ENCODE measurements around the gene SLC25A47. TPM values are rescaled to one million over a fixed set of nuclear protein-coding genes. Genes with fewer than 3 reads are reported as not detected.

Gene SLC25A47
- total RNA-seq, 2 experiments from 2014 or later, result not detected

DNA sequence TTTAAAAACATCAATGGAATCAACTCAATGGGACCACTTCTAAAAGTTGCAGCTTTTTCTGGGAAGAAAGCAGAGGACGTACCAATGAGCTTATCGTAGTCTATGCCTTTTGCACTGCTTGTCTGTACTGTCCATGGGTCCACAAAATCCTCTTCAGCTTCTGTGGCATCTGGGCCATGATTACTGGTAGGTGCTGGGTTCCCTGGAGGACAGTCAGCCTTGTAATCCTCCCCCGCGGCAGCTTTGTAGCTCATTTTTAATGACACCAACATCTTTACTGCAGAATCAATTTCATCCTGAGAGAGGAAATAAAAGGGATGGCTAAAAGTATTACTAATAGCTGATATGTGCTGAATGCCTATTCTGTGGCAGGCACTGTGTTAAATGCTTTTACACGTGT is 38.5 kb downstream of the SLC25A47 start:
- ChIA-PET POLR2A (interaction anchor here (1.1 kb wide), 1 partner anchor 13 kb away, joined by 4 read pairs; a partner anchor contains a TSS), CTCF (interaction anchor here (1.2 to 1.4 kb wide), 2 partner anchors 9 to 76 kb away, joined by 3 read pairs; no protein-coding TSS in a partner anchor)

GRCh38 chr14:100362311-100362927 is 39.3 kb downstream of the SLC25A47 start:
- CTCF ChIA-PET, result interaction anchor here (1.2 kb wide), 1 partner anchor 10 kb away, joined by 3 read pairs; no protein-coding TSS in a partner anchor
- POLR2A ChIA-PET, result interaction anchor here (1.1 kb wide), 1 partner anchor 12 kb away, joined by 4 read pairs; a partner anchor contains a TSS

GRCh38 chr14:100363053-100363452 is 39.9 kb downstream of the SLC25A47 start:
- ChIA-PET POLR2A (no interaction called here), CTCF (no interaction called here)

- POLR2A ChIA-PET, result no interaction called here
- CTCF ChIA-PET, result interaction anchor here (1.7 kb wide), 1 partner anchor 78 kb away, joined by 4 read pairs; no protein-coding TSS in a partner anchor
These were observed 41.3 kb downstream of the SLC25A47 start for GRCh38 chr14:100364403-100364802.

- CTCF ChIA-PET, result interaction anchor here (0.7 kb wide), 2 partner anchors 10 to 1514 kb away, joined by 3 read pairs; no protein-coding TSS in a partner anchor
- POLR2A ChIA-PET, result interaction anchor here (0.7 kb wide), 2 partner anchors 10 to 12 kb away, joined by 5 to 7 read pairs; a partner anchor contains a TSS
These were observed 42.6 kb downstream of the SLC25A47 start for GRCh38 chr14:100365741-100366140.

DNA sequence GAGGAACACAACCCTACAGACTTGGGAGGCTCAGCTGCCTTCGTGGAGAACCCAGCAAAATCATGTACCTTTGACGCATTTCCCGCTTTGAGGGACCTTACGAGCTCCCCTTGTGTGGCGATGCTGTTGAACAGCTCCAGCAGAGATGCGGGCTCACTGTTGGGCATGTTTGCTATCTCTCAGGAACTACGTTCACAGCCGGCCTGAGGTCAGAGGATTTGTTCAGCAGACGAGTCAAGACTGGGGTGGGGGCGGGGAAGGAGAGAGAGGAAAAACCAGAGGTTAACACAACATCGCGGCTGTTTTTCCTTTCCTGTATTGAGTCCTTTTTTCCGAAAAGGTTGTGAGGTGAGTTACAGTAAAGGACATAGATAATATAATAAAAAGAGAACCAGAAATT is 45.9 kb downstream of the SLC25A47 start:
- ChIA-PET POLR2A (interaction anchor here (0.6 kb wide), 1 partner anchor 16 kb away, joined by 3 read pairs; no protein-coding TSS in a partner anchor), CTCF (no interaction called here)

GRCh38 chr14:100370003-100370402 is 46.9 kb downstream of the SLC25A47 start:
- ChIA-PET CTCF (no interaction called here), POLR2A (no interaction called here)

DNA sequence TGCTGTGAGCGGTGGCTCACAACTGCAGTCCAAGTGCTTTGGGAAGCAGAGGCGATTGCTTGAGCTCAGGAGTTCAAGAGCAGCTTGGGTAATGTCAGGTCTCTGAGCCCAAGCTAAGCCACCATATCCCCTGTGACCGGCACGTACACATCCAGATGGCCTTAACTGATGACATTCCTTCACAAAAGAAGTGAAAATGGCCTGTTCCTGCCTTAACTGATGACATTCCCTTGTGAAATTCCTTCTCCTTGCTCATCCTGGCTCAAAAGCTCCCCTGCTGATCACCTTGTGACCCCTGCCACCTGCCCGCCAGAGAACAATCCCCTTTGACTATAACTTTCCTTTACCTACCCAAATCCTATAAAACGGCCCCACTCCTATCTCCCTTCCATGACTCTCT is 48.6 kb downstream of the SLC25A47 start:
- POLR2A ChIA-PET, result interaction anchor here (1.1 kb wide), 1 partner anchor 66 kb away, joined by 3 read pairs; no protein-coding TSS in a partner anchor
- CTCF ChIA-PET, result no interaction called here

GRCh38 chr14:100372357-100373048 is 49.4 kb downstream of the SLC25A47 start:
- POLR2A ChIA-PET, result interaction anchor here (0.6 to 0.8 kb wide), 2 partner anchors 18 to 21 kb away, joined by 3 to 7 read pairs; no protein-coding TSS in a partner anchor
- CTCF ChIA-PET, result no interaction called here

DNA sequence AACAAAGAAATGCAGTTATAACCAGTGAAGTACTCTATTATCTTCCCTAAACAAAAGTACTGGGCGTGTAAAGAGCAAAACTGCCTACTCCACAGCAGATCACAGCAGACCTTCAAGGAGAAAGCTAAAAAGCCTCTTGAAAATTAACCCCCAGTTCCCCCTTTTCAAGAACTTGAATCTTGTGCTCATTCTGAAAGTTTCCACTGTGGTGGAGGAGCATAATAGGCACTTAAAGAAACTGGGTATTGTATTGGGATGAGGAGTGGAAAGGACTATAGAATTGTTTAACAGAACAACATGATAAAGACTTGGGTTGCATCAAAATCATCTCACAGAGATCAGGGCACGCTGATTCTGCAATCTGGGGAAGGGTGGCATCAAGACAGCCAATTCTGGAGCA is 51.1 kb downstream of the SLC25A47 start:
- ChIA-PET POLR2A (interaction anchor here (1.2 kb wide), 1 partner anchor 13 kb away, joined by 4 read pairs; no protein-coding TSS in a partner anchor), CTCF (interaction anchor here (1.2 to 1.5 kb wide), 5 partner anchors 71 to 272 kb away, joined by 3 to 5 read pairs (median 3); no protein-coding TSS in a partner anchor)

GRCh38 chr14:100374876-100375265 is 51.7 kb downstream of the SLC25A47 start:
- CTCF ChIA-PET, result interaction anchor here (1.2 to 1.5 kb wide), 5 partner anchors 72 to 271 kb away, joined by 3 to 5 read pairs (median 3); no protein-coding TSS in a partner anchor
- POLR2A ChIA-PET, result interaction anchor here (0.5 to 1.4 kb wide), 7 partner anchors 9 to 275 kb away, joined by 3 to 9 read pairs (median 4); no protein-coding TSS in a partner anchor

GRCh38 chr14:100375266-100375962 is 52.3 kb downstream of the SLC25A47 start:
- ChIA-PET CTCF (interaction anchor here (1.2 to 1.5 kb wide), 4 partner anchors 72 to 271 kb away, joined by 3 to 5 read pairs (median 3); no protein-coding TSS in a partner anchor), POLR2A (interaction anchor here (0.5 to 1.4 kb wide), 7 partner anchors 10 to 276 kb away, joined by 3 to 9 read pairs (median 4); no protein-coding TSS in a partner anchor)

DNA sequence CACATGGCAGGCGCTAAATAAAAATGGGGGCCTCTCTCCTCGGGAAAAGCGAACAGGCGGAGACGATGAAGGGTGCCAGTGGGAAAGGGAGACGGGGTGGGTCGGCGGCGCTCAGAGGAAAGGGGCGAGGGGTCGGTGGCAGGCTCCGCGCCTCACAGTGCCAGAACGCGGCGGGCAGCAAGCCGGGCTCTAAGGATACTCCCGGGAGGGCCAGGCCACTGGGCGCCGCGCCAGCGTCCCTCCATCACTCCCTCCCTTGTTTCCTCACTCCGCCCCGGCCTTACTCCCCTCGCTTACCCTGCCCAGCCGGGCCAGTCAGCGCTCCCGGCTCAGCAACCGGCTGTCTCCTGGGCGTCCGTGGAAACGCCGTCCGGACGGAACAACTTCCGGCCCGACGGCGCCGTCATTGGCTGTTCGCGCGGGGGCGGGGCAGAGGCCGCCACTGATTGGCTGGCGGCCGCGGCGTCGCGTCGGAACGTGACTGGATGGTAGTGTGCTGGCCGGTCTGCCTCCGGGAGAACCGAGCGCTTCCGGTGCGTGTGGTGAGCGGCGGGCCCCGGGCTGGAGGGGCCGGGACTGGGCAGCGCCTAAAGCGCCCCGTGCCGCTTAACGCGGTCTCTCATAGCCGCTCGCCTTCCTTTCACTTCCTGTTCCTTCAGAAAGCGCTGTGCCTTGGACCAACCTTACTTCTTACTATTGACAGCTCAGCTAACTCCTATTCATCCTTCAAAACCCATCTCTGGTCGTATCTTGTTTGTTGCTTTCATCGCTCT is 53.0 kb downstream of the SLC25A47 start, which contains the start of gene WDR25:
WDR25 (plus strand) TSS at position 523 of the 773 bp plus-strand sequence.
- ChIA-PET CTCF (interaction anchor here (1.4 to 1.5 kb wide), 2 partner anchors 154 to 270 kb away, joined by 3 to 4 read pairs; no protein-coding TSS in a partner anchor), POLR2A (interaction anchor here (1.0 to 1.4 kb wide), 2 partner anchors 91 to 136 kb away, joined by 3 to 6 read pairs; no protein-coding TSS in a partner anchor)

- POLR2A ChIA-PET, result no interaction called here
These were observed 53.6 kb downstream of the SLC25A47 start for GRCh38 chr14:100376751-100377171.

More at GRCh38 chr14:100376751-100377171, 53.6 kb downstream of the SLC25A47 start:
- CTCF ChIA-PET, result interaction anchor here (1.0 to 1.9 kb wide), 6 partner anchors 9 to 269 kb away, joined by 3 to 10 read pairs (median 4); no protein-coding TSS in a partner anchor
